AG04449 (cell line): ENCODE data around the gene SRRM5.

Experiments
- CTCF ChIA-PET: fragments of 350-600 bp; formaldehyde crosslinking; extraction: SDS; loops from one replicate; lab custom pipeline; 2021; ENCODE audit warnings: antibody characterized with exemption; lab: Yijun Ruan, JAX
- POLR2A ChIA-PET: fragments of 400-600, 350-600 bp; formaldehyde crosslinking; extraction: SDS; loops from one replicate; lab custom pipeline; 2020; ENCODE audit warnings: antibody characterized with exemption, inconsistent platforms; lab: Yijun Ruan, JAX
- DNase-seq: peaks from one replicate; pipeline ENCODE4 v3.0.0-alpha.2; 2010; ENCODE audit warnings: low read depth, low spot score
- H3K4me3 ChIP-seq: 2 replicates; pipeline ENCODE4 v1.5.1; 2011; ENCODE audit warnings: low read depth, mild to moderate bottlenecking, control low read depth, low read length
- CTCF ChIP-seq: IDR thresholded peaks from one replicate; pipeline ENCODE4 v1.5.1; 2011; ENCODE audit warnings: mild to moderate bottlenecking, moderate library complexity, low read length, control low read depth, inconsistent platforms; ENCODE audit not compliant: insufficient read depth; ENCODE audit errors: missing control alignments

SRRM5 gene

GRCh38 chr19:43569657-43570056 is 42.2 kb upstream of the SRRM5 start:
- ChIA-PET POLR2A (no interaction called here), CTCF (interaction anchor here (1.4 to 2.7 kb wide), 4 partner anchors 12 to 35 kb away, joined by 4 to 9 read pairs (median 5); no protein-coding TSS in a partner anchor)
- no peak overlapping the region for H3K4me3 ChIP-seq
- DNase-seq: no peak
- TF ChIP-seq CTCF: no peak

DNA sequence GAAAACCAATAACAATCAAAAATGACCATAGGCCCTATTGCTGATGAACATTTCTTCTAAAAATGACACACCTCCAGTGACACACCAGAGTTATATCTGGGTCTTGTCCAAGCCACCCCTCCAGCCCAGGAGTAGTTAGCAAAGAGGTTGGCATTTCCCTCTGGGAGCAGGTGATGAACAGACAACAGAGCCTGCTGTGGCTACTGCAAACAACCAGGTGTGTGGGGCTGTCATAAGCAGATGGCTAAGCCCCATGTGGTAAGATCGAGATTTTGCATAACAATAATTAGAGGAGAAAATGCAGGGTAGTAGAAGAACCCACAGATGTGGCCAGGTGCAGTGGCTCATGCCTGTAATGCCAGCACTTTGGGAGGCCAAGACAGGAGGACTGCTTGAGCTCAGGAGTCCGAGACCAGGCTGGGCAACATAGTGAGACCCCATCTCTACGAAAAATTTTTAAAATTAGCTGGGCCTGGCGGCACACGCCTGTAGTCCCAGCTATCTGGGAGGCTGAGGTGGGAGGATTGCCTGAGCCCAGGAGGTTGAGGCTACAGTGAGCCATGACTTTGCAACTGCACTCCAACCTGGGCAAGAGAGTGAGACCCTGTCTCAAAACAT is 41.6 kb upstream of the SRRM5 start:
- CTCF ChIA-PET: interaction anchor here (1.0 to 2.7 kb wide), 6 partner anchors 13 to 35 kb away, joined by 3 to 16 read pairs (median 5); no protein-coding TSS in a partner anchor
- no peak overlapping the region for H3K4me3 ChIP-seq
- POLR2A ChIA-PET: no interaction called here
- no peak for TF ChIP-seq CTCF
- DNase-seq: no peak

- ChIA-PET POLR2A (no interaction called here), CTCF (interaction anchor here (0.9 to 2.6 kb wide), 5 partner anchors 8 to 125 kb away, joined by 3 to 16 read pairs (median 4); no protein-coding TSS in a partner anchor)
- DNase-seq: no peak
- TF ChIP-seq CTCF: no peak
- no peak overlapping the region for H3K4me3 ChIP-seq
Measured at GRCh38 chr19:43572171-43572588, 39.7 kb upstream of the SRRM5 start.

GRCh38 chr19:43574424-43575155 is 37.3 kb upstream of the SRRM5 start:
- CTCF ChIA-PET: interaction anchor here (0.8 to 2.7 kb wide), 6 partner anchors 9 to 127 kb away, joined by 3 to 21 read pairs (median 4); no protein-coding TSS in a partner anchor
- peak overlapping the region; percentile 92 for H3K4me3 ChIP-seq
- POLR2A ChIA-PET: interaction anchor here (0.7 to 0.8 kb wide), 2 partner anchors 10 to 20 kb away, joined by 3 to 4 read pairs; no protein-coding TSS in a partner anchor
- no peak for TF ChIP-seq CTCF
- no peak for DNase-seq

GRCh38 chr19:43575156-43575950 is 36.5 kb upstream of the SRRM5 start, which contains the start of the genes PINLYP and XRCC1:
TSS of gene PINLYP (plus strand) at chr19:43575801. CDS start at chr19:43577192, 1,391 bp downstream.
TSS of gene XRCC1 (minus strand) at chr19:43575527. CDS start at chr19:43575458, 69 bp downstream.
- ChIA-PET POLR2A (interaction anchor here (0.7 to 0.8 kb wide), 2 partner anchors 9 to 19 kb away, joined by 3 to 4 read pairs; no protein-coding TSS in a partner anchor), CTCF (interaction anchor here (0.6 to 2.7 kb wide), 7 partner anchors 9 to 128 kb away, joined by 3 to 21 read pairs (median 4); no protein-coding TSS in a partner anchor)
- peak; percentile 80 for DNase-seq
- peak within 1 kb of the TSS; percentile 92 for H3K4me3 ChIP-seq
- no peak for TF ChIP-seq CTCF
